ENCODE measurements around the gene QSOX1. TPM values are rescaled to one million over a fixed set of nuclear protein-coding genes. Genes with fewer than 3 reads are reported as not detected.
A peak's percentile ranks its signal among the peaks of the same experiment; 100 is the strongest.

The QSOX1 gene
- total RNA-seq, 4 donors from 2014 or later, result 74.9 to 184 (median 107) TPM

DNA sequence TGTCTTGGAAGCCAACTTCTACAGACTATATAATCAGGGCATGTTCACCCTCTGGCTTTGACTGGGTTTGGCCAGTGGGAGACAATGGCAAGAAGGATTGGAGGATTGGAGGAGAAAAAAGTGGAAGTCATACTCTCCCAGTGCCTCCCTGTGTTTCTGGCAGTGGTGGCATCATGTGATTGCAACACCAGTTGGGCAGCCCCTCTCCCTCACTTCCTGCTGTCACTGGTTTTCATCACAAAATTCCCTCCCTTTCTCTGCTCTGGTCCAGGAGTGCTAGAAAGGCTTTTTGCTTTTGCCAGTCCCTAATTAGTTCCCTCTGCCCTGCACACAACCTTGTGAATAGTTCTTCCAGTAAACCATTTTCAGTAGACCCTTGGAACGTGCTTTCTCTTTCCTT, 3.7 kb upstream of the QSOX1 start:
- TF ChIP-seq POLR2A (IDR thresholded peaks at IDR 0.05) (no peak), CTCF (IDR thresholded peaks at IDR 0.05) (no peak)
- Histone ChIP-seq H3K4me3 (no peak overlapping the region), H3K9me3 (no peaks in the 10 kb centered on the region), H3K27ac (no peak overlapping the region), H3K27me3 (no peaks in the 10 kb centered on the region), H3K4me1 (peaks cover 0 to 28% (median 9%) of the 10 kb centered on the region in 3 donors), H3K36me3 (no peaks in the 10 kb centered on the region)
- no peak for DNase-seq
- WGBS, 2 donors, result 50 to 67% methylated on average over 1 of the region's 1 CpG
- intact Hi-C loops (cut with DNase I), result no loop called here

- Histone ChIP-seq H3K4me3 (no peak overlapping the region), H3K4me1 (peaks cover 0 to 33% (median 14%) of the 10 kb centered on the region in 3 donors), H3K27ac (no peak overlapping the region), H3K9me3 (no peaks in the 10 kb centered on the region), H3K36me3 (no peaks in the 10 kb centered on the region), H3K27me3 (no peaks in the 10 kb centered on the region)
- intact Hi-C loops (cut with DNase I), result no loop called here
- TF ChIP-seq POLR2A (IDR thresholded peaks at IDR 0.05) (no peak), CTCF (IDR thresholded peaks at IDR 0.05) (no peak)
- 31 to 44% methylated on average over 3 of the region's 3 CpGs for WGBS, 2 donors
- DNase-seq, result no peak
Measured at GRCh38 chr1:180151508-180151907, 3.2 kb upstream of the QSOX1 start.

GRCh38 chr1:180152588-180152987, 2.1 kb upstream of the QSOX1 start:
- H3K27me3 ChIP-seq, result no peaks in the 10 kb centered on the region
- no peaks in the 10 kb centered on the region for H3K9me3 ChIP-seq
- no peaks in the 10 kb centered on the region for H3K36me3 ChIP-seq
- H3K4me3 ChIP-seq, result no peak overlapping the region
- H3K27ac ChIP-seq, result no peak overlapping the region
- peaks cover 6 to 44% (median 23%) of the 10 kb centered on the region in 3 donors for H3K4me1 ChIP-seq
- intact Hi-C loops (cut with DNase I), result no loop called here
- TF ChIP-seq CTCF (IDR thresholded peaks at IDR 0.05) (no peak), POLR2A (IDR thresholded peaks at IDR 0.05) (no peak)
- WGBS, 2 donors, result 92 to 96% methylated on average over 6 of the region's 6 CpGs
- no peak for DNase-seq

- Histone ChIP-seq H3K36me3 (no peaks in the 10 kb centered on the region), H3K4me1 (peaks cover 6 to 48% (median 25%) of the 10 kb centered on the region in 3 donors), H3K9me3 (no peaks in the 10 kb centered on the region), H3K27me3 (no peaks in the 10 kb centered on the region), H3K4me3 (no peak overlapping the region), H3K27ac (no peak overlapping the region)
- intact Hi-C loops (cut with DNase I), result no loop called here
- DNase-seq, result no peak
- no peak for TF ChIP-seq CTCF (IDR thresholded peaks at IDR 0.05)
- no peak for TF ChIP-seq POLR2A (IDR thresholded peaks at IDR 0.05)
- 78 to 97% methylated on average over 4 to 5 of the region's 5 CpGs for WGBS, 2 donors
Measured at GRCh38 chr1:180153032-180153431, 1.6 kb upstream of the QSOX1 start.

- DNase-seq, result no peak
- Histone ChIP-seq H3K4me3 (peak overlapping the region; percentile 87 to 99 (median 92)), H3K4me1 (peaks cover 6 to 58% (median 25%) of the 10 kb centered on the region in 3 donors), H3K27me3 (no peaks in the 10 kb centered on the region), H3K36me3 (no peaks in the 10 kb centered on the region), H3K27ac (peak overlapping the region; percentile 87 to 96 (median 93)), H3K9me3 (no peaks in the 10 kb centered on the region)
- TF ChIP-seq POLR2A (IDR thresholded peaks at IDR 0.05) (peak in 1 of 4 donors; percentile 1), CTCF (IDR thresholded peaks at IDR 0.05) (no peak)
- 21 to 27% methylated on average over 5 to 7 of the region's 7 CpGs for WGBS, 2 donors
- intact Hi-C loops (cut with DNase I), result no loop called here
Measured at GRCh38 chr1:180154003-180154324, 705 bp upstream of the QSOX1 start.
